ENCODE data around the gene PDLIM1.

- no peak for TF ChIP-seq CTCF (IDR thresholded peaks at IDR 0.05)
- no peak for TF ChIP-seq POLR2A (IDR thresholded peaks at IDR 0.05)
Measured at GRCh38 chr10:95300022-95300539, 9.3 kb upstream of the PDLIM1 start.
